ENCODE measurements around the gene MSMP. TPM values are rescaled to one million over a fixed set of nuclear protein-coding genes. Genes with fewer than 3 reads are reported as not detected.
A peak's percentile ranks its signal among the peaks of the same experiment; 100 is the strongest.

Gene MSMP
- total and polyA plus RNA-seq, 2 experiments from 2014 or later, result not detected

- H3K4me2 ChIP-seq, result no peak overlapping the region
Observed at GRCh38 chr9:35774907-35775635, 21.0 kb upstream of the MSMP start.

GRCh38 chr9:35771943-35772342 is 17.9 kb upstream of the MSMP start:
- peak overlapping the region; percentile 51 for H3K27ac ChIP-seq

More at GRCh38 chr9:35774907-35775635, 21.0 kb upstream of the MSMP start:
- Histone ChIP-seq H3K4me3 (no peak overlapping the region), H4K20me1 (ENCODE audit: insufficient read depth, poor library complexity, severe bottlenecking) (no peaks in the 10 kb centered on the region), H3K27ac (no peak overlapping the region), H2AFZ (no peak overlapping the region), H3K4me1 (ENCODE audit: insufficient read depth) (peaks cover 11% of the 10 kb centered on the region), H3K27me3 (no peaks in the 10 kb centered on the region), H3K9me2 (replicated peaks; ENCODE audit: insufficient read depth) (no peaks in the 10 kb centered on the region), H3K36me3 (replicated peaks; ENCODE audit: insufficient read depth, low read depth) (no peaks in the 10 kb centered on the region), H3K9me3 (ENCODE audit: low read depth) (no peaks in the 10 kb centered on the region), H3K79me2 (peaks cover 5% of the 10 kb centered on the region)
- TF ChIP-seq CTCF (IDR thresholded peaks at IDR 0.05; ENCODE audit: poor library complexity), result no peak
- TF ChIP-seq EZH2 (IDR thresholded peaks at IDR 0.05; ENCODE audit: borderline replicate concordance), result no peak
- 59% methylated on average over 7 of the region's 7 CpGs for WGBS (ENCODE audit: low lambda C conversion rate, missing lambda C conversion rate)
- no peak for DNase-seq (ENCODE audit: low spot score)

GRCh38 chr9:35771534-35771933 is 17.5 kb upstream of the MSMP start:
- Histone ChIP-seq H3K4me1 (ENCODE audit: insufficient read depth) (peaks cover 11% of the 10 kb centered on the region), H3K4me3 (no peak overlapping the region), H3K9me2 (replicated peaks; ENCODE audit: insufficient read depth) (no peaks in the 10 kb centered on the region), H4K20me1 (ENCODE audit: insufficient read depth, poor library complexity, severe bottlenecking) (no peaks in the 10 kb centered on the region), H3K36me3 (replicated peaks; ENCODE audit: insufficient read depth, low read depth) (no peaks in the 10 kb centered on the region), H3K27ac (peak overlapping the region; percentile 51), H3K4me2 (peak overlapping the region; percentile 4), H3K79me2 (peaks cover 14% of the 10 kb centered on the region), H3K27me3 (no peaks in the 10 kb centered on the region), H3K9me3 (ENCODE audit: low read depth) (no peaks in the 10 kb centered on the region), H2AFZ (no peak overlapping the region)
- WGBS (ENCODE audit: low lambda C conversion rate, missing lambda C conversion rate), result 55% methylated on average over 1 of the region's 1 CpG
- TF ChIP-seq EZH2 (IDR thresholded peaks at IDR 0.05; ENCODE audit: borderline replicate concordance), result no peak
- no peak for TF ChIP-seq EZH2phosphoT487 (IDR thresholded peaks at IDR 0.05; ENCODE audit: low read depth, severe bottlenecking, unreplicated experiment)
- TF ChIP-seq CTCF (IDR thresholded peaks at IDR 0.05; ENCODE audit: poor library complexity), result no peak
- no peak for DNase-seq (ENCODE audit: low spot score)

More at GRCh38 chr9:35771943-35772342, 17.9 kb upstream of the MSMP start:
- H4K20me1 ChIP-seq (ENCODE audit: insufficient read depth, poor library complexity, severe bottlenecking), result no peaks in the 10 kb centered on the region
- no peaks in the 10 kb centered on the region for H3K36me3 ChIP-seq (replicated peaks; ENCODE audit: insufficient read depth, low read depth)
- H3K4me3 ChIP-seq, result no peak overlapping the region
- no peaks in the 10 kb centered on the region for H3K9me3 ChIP-seq (ENCODE audit: low read depth)
- DNase-seq (ENCODE audit: low spot score), result peak; percentile 49
- TF ChIP-seq EZH2phosphoT487 (IDR thresholded peaks at IDR 0.05; ENCODE audit: low read depth, severe bottlenecking, unreplicated experiment) (no peak), CTCF (IDR thresholded peaks at IDR 0.05; ENCODE audit: poor library complexity) (no peak), EZH2 (IDR thresholded peaks at IDR 0.05; ENCODE audit: borderline replicate concordance) (no peak)
- no peaks in the 10 kb centered on the region for H3K27me3 ChIP-seq
- no peaks in the 10 kb centered on the region for H3K9me2 ChIP-seq (replicated peaks; ENCODE audit: insufficient read depth)
- no peak overlapping the region for H3K4me2 ChIP-seq
- peaks cover 12% of the 10 kb centered on the region for H3K79me2 ChIP-seq
- no peak overlapping the region for H2AFZ ChIP-seq
- H3K4me1 ChIP-seq (ENCODE audit: insufficient read depth), result peaks cover 11% of the 10 kb centered on the region
- 67% methylated on average over 3 of the region's 3 CpGs for WGBS (ENCODE audit: low lambda C conversion rate, missing lambda C conversion rate)
